ENCODE results near the gene OVCH1. TPM values are rescaled to one million over a fixed set of nuclear protein-coding genes. Genes with fewer than 3 reads are reported as not detected.
A peak's percentile ranks its signal among the peaks of the same experiment; 100 is the strongest.
"Not testable (repeated sequence)": the region's sequence is repeated elsewhere in the genome, so short reads cannot be mapped to it uniquely, and the experiment has no call there.

Gene OVCH1
- total RNA-seq, 1 experiment from 2014 or later = 0.02 TPM

- DNase-seq (ENCODE audit: extremely low read depth, low read depth) = no peak
Observed at GRCh38 chr12:29425722-29426121, 71.8 kb downstream of the OVCH1 start.

- DNase-seq (ENCODE audit: extremely low read depth, low read depth) = no peak
Observed at GRCh38 chr12:29416748-29417147, 80.7 kb downstream of the OVCH1 start.

- DNase-seq (ENCODE audit: extremely low read depth, low read depth) = no peak
Observed at GRCh38 chr12:29415111-29415510, 82.4 kb downstream of the OVCH1 start.

- DNase-seq (ENCODE audit: extremely low read depth, low read depth) = no peak
Observed at GRCh38 chr12:29414368-29414767, 83.1 kb downstream of the OVCH1 start.

GRCh38 chr12:29405561-29405960 is 91.9 kb downstream of the OVCH1 start:
- no peak for DNase-seq (ENCODE audit: extremely low read depth, low read depth)

- DNase-seq (ENCODE audit: extremely low read depth, low read depth) = no peak
Observed at GRCh38 chr12:29403991-29404390, 93.5 kb downstream of the OVCH1 start.

- no peak for DNase-seq (ENCODE audit: extremely low read depth, low read depth)
Observed at GRCh38 chr12:29402437-29402836, 95.0 kb downstream of the OVCH1 start.

- no peak for DNase-seq (ENCODE audit: extremely low read depth, low read depth)
Observed at GRCh38 chr12:29398495-29398894, 99.0 kb downstream of the OVCH1 start.

GRCh38 chr12:29396774-29397173 is 100.7 kb downstream of the OVCH1 start:
- no peak for DNase-seq (ENCODE audit: extremely low read depth, low read depth)

GRCh38 chr12:29395356-29395755 is 102.1 kb downstream of the OVCH1 start:
- no peak for DNase-seq (ENCODE audit: extremely low read depth, low read depth)

GRCh38 chr12:29390419-29390818 is 107.1 kb downstream of the OVCH1 start:
- not testable (repeated sequence) for DNase-seq (ENCODE audit: extremely low read depth, low read depth)

- no peak for DNase-seq (ENCODE audit: extremely low read depth, low read depth)
Observed at GRCh38 chr12:29389295-29389919, 108.1 kb downstream of the OVCH1 start.

- DNase-seq (ENCODE audit: extremely low read depth, low read depth) = not testable (repeated sequence)
Observed at GRCh38 chr12:29386084-29386680, 111.3 kb downstream of the OVCH1 start.

GRCh38 chr12:29385194-29385593 is 112.3 kb downstream of the OVCH1 start:
- not testable (repeated sequence) for DNase-seq (ENCODE audit: extremely low read depth, low read depth)

GRCh38 chr12:29382251-29382650 is 115.2 kb downstream of the OVCH1 start:
- DNase-seq (ENCODE audit: extremely low read depth, low read depth) = no peak

- DNase-seq (ENCODE audit: extremely low read depth, low read depth) = peak; percentile 98
Observed at GRCh38 chr12:29380536-29381523, 116.7 kb downstream of the OVCH1 start, which contains the start of gene ERGIC2. Gene ERGIC2 (minus strand): TSS chr12:29381172. CDS start chr12:29371633, 9,539 bp downstream.

Other genes starting within 250 kb of the OVCH1 start
- 50.0 and 54.5 TPM in 2 replicates for gene ERGIC2, start 116.5 kb downstream of the OVCH1 start, total RNA-seq (2014; rRNA removed; shearing (Covaris generic))